Neural cell (in vitro differentiated cells): ENCODE results near the gene PLAAT4. TPM values are rescaled to one million over a fixed set of nuclear protein-coding genes. Genes with fewer than 3 reads are reported as not detected.

ENCODE experiments used
- H2AFZ ChIP-seq: fragments of 200-600, 300-800 bp; sonication (generic), shearing (Covaris generic); 2 replicates; pipeline ENCODE4 v1.6.0; 2014; ENCODE audit warnings: low read depth, mild to moderate bottlenecking, antibody characterized with exemption, low read length, moderate library complexity
- H3F3A ChIP-seq: fragments of 200-600 bp; shearing (Covaris generic); 2 replicates; pipeline ENCODE4 v1.6.1; 2016; ENCODE audit warnings: mild to moderate bottlenecking, moderate library complexity, mixed read lengths, antibody characterized with exemption, low read length; ENCODE audit not compliant: insufficient read depth, poor library complexity, severe bottlenecking
- H3K27ac ChIP-seq: fragments of 200-600, 300-800 bp; sonication (generic), shearing (Covaris generic); 2 replicates; pipeline ENCODE4 v1.5.1; 2014; ENCODE audit warnings: mild to moderate bottlenecking, low read length, moderate library complexity
- H3K27me3 ChIP-seq: fragments of 300-800, 200-600 bp; sonication (generic), shearing (Covaris generic); 2 replicates; pipeline ENCODE4 v1.6.0; 2014; ENCODE audit warnings: mild to moderate bottlenecking, low read depth, low read length, moderate library complexity; ENCODE audit not compliant: insufficient read depth
- H3K36me3 ChIP-seq: fragments of 300-800, 200-600 bp; sonication (generic), shearing (Covaris generic); 2 replicates; pipeline ENCODE4 v1.5.1; 2014; ENCODE audit warnings: mild to moderate bottlenecking, antibody characterized with exemption, low read length, moderate library complexity; ENCODE audit not compliant: insufficient read depth
- H3K4me2 ChIP-seq: fragments of 300-800, 200-600 bp; sonication (generic), shearing (Covaris generic); 2 replicates; pipeline ENCODE4 v1.6.0; 2014; ENCODE audit warnings: mild to moderate bottlenecking, low read length
- H3K4me3 ChIP-seq: fragments of 300-800, 200-600 bp; sonication (generic), shearing (Covaris generic); 2 replicates; pipeline ENCODE4 v1.5.1; 2014; ENCODE audit warnings: mild to moderate bottlenecking, low read length, moderate library complexity
- H3K79me2 ChIP-seq: fragments of 200-600 bp; shearing (Covaris generic); replicated peaks from 2 replicates; pipeline ENCODE4 v1.6.0; 2014; ENCODE audit warnings: mild to moderate bottlenecking, low read length, moderate library complexity; ENCODE audit not compliant: insufficient read depth
- H3K9ac ChIP-seq: fragments of 300-800, 200-600 bp; sonication (generic), shearing (Covaris generic); 2 replicates; pipeline ENCODE4 v1.6.1; 2016; ENCODE audit warnings: mild to moderate bottlenecking, low read length, mixed read lengths
- H3K9me2 ChIP-seq: fragments of 200-600 bp; shearing (Covaris generic); 2 replicates; pipeline ENCODE4 v1.6.1; 2016; ENCODE audit warnings: mild to moderate bottlenecking, low read length, mixed read lengths; ENCODE audit not compliant: insufficient read depth
- H3K9me3 ChIP-seq: fragments of 200-600, 300-800 bp; sonication (generic), shearing (Covaris generic); 2 replicates; pipeline ENCODE4 v1.6.1; 2016; ENCODE audit warnings: mild to moderate bottlenecking, mixed run types, low read length, moderate library complexity, mixed read lengths
- H4K20me1 ChIP-seq: fragments of 200-600 bp; shearing (Covaris generic); 2 replicates; pipeline ENCODE4 v1.6.1; 2016; ENCODE audit warnings: mild to moderate bottlenecking, mixed run types; ENCODE audit not compliant: insufficient read depth
- EP300 ChIP-seq: fragments of 450-650 bp; conservative IDR thresholded peaks from 2 replicates; pipeline ENCODE4 v1.6.1; 2014; ENCODE audit warnings: antibody characterized with exemption, mild to moderate bottlenecking, moderate library complexity; ENCODE audit not compliant: poor library complexity, severe bottlenecking
- EZH2 ChIP-seq: fragments of 200-600, 300-800 bp; shearing (Covaris generic), sonication (generic); IDR thresholded peaks from 2 replicates; pipeline ENCODE4 v1.6.1; 2014; ENCODE audit warnings: antibody characterized with exemption, low read length, borderline replicate concordance, mild to moderate bottlenecking; ENCODE audit not compliant: insufficient read depth, poor library complexity, severe bottlenecking
- MXI1 ChIP-seq: fragments of 450-650 bp; conservative IDR thresholded peaks from 2 replicates; pipeline ENCODE4 v1.6.1; 2014; ENCODE audit warnings: antibody characterized with exemption, mild to moderate bottlenecking; ENCODE audit not compliant: poor library complexity, severe bottlenecking
- POLR2AphosphoS5 ChIP-seq: IDR thresholded peaks from 2 replicates; pipeline ENCODE4 v1.6.1; 2012
- RAD21 ChIP-seq: fragments of 450-650 bp; conservative IDR thresholded peaks from 2 replicates; pipeline ENCODE4 v1.6.1; 2014; ENCODE audit warnings: antibody characterized with exemption, mild to moderate bottlenecking, moderate library complexity
- SMC3 ChIP-seq: fragments of 450-650 bp; conservative IDR thresholded peaks from 2 replicates; pipeline ENCODE4 v1.6.1; 2014; ENCODE audit warnings: antibody characterized with exemption, mild to moderate bottlenecking, moderate library complexity; ENCODE audit not compliant: poor library complexity
- TAF1 ChIP-seq: IDR thresholded peaks from 2 replicates; pipeline ENCODE4 v1.6.1; 2012; ENCODE audit warnings: low read depth
- polyA plus RNA-seq: library from polyadenylated mRNA; depleted of rRNA; stranded (reverse); fragments of >200 nt; gene quantifications from 2 replicates; pipeline ENCODE4 v1.2.3, GENCODE V29; 2014
- TF ChIP-seq, protein P1 (sequence below): fragments of 450-650 bp; IDR thresholded peaks from 2 replicates; pipeline ENCODE4 v1.5.1; 2014; ENCODE audit warnings: antibody characterized with exemption, mild to moderate bottlenecking, moderate library complexity; ENCODE audit not compliant: poor library complexity, severe bottlenecking
- TF ChIP-seq, protein P2 (sequence below): IDR thresholded peaks from 2 replicates; pipeline ENCODE4 v1.6.1; 2012; ENCODE audit warnings: borderline replicate concordance

Gene PLAAT4
- polyA plus RNA-seq, 1 donor from 2014 or later: not detected

DNA sequence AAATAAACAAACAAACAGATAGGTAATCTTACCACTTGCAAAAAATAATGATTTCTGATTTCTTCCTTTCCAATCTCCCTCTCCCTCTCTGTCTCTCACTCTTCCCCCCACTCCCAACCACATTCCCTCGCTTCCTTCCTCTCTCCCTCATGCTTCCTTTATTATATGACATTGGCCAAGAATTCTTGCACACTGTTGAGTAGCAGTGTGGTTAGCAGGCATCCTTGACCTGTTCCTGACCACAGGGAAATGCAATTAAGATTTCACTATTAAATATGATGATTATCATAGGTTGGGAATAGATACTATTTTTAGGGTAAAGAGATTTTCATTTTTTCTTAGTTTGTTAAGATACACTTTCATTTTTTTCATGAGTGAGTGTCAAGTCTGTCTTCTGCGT, 14.7 kb upstream of the PLAAT4 start:
- H4K20me1 ChIP-seq: no peaks in the 10 kb centered on the region
- H3K79me2 ChIP-seq: no peaks in the 10 kb centered on the region
- H3K27me3 ChIP-seq: no peaks in the 10 kb centered on the region
- no peak overlapping the region for H3K4me3 ChIP-seq
- no peaks in the 10 kb centered on the region for H3F3A ChIP-seq
- no peak overlapping the region for H3K4me2 ChIP-seq
- no peak overlapping the region for H3K9ac ChIP-seq
- no peak overlapping the region for H2AFZ ChIP-seq
- no peaks in the 10 kb centered on the region for H3K36me3 ChIP-seq
- no peaks in the 10 kb centered on the region for H3K9me2 ChIP-seq
- no peaks in the 10 kb centered on the region for H3K9me3 ChIP-seq
- TF ChIP-seq, protein P1, sequence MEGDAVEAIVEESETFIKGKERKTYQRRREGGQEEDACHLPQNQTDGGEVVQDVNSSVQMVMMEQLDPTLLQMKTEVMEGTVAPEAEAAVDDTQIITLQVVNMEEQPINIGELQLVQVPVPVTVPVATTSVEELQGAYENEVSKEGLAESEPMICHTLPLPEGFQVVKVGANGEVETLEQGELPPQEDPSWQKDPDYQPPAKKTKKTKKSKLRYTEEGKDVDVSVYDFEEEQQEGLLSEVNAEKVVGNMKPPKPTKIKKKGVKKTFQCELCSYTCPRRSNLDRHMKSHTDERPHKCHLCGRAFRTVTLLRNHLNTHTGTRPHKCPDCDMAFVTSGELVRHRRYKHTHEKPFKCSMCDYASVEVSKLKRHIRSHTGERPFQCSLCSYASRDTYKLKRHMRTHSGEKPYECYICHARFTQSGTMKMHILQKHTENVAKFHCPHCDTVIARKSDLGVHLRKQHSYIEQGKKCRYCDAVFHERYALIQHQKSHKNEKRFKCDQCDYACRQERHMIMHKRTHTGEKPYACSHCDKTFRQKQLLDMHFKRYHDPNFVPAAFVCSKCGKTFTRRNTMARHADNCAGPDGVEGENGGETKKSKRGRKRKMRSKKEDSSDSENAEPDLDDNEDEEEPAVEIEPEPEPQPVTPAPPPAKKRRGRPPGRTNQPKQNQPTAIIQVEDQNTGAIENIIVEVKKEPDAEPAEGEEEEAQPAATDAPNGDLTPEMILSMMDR: no peak
- no peak for TF ChIP-seq SMC3
- TF ChIP-seq TAF1: no peak
- no peak for TF ChIP-seq POLR2AphosphoS5
- TF ChIP-seq MXI1: no peak
- no peak for TF ChIP-seq EZH2
- TF ChIP-seq RAD21: no peak
- TF ChIP-seq, protein P2, sequence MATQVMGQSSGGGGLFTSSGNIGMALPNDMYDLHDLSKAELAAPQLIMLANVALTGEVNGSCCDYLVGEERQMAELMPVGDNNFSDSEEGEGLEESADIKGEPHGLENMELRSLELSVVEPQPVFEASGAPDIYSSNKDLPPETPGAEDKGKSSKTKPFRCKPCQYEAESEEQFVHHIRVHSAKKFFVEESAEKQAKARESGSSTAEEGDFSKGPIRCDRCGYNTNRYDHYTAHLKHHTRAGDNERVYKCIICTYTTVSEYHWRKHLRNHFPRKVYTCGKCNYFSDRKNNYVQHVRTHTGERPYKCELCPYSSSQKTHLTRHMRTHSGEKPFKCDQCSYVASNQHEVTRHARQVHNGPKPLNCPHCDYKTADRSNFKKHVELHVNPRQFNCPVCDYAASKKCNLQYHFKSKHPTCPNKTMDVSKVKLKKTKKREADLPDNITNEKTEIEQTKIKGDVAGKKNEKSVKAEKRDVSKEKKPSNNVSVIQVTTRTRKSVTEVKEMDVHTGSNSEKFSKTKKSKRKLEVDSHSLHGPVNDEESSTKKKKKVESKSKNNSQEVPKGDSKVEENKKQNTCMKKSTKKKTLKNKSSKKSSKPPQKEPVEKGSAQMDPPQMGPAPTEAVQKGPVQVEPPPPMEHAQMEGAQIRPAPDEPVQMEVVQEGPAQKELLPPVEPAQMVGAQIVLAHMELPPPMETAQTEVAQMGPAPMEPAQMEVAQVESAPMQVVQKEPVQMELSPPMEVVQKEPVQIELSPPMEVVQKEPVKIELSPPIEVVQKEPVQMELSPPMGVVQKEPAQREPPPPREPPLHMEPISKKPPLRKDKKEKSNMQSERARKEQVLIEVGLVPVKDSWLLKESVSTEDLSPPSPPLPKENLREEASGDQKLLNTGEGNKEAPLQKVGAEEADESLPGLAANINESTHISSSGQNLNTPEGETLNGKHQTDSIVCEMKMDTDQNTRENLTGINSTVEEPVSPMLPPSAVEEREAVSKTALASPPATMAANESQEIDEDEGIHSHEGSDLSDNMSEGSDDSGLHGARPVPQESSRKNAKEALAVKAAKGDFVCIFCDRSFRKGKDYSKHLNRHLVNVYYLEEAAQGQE: no peak
- no peak for TF ChIP-seq EP300
- no peak overlapping the region for H3K27ac ChIP-seq

DNA sequence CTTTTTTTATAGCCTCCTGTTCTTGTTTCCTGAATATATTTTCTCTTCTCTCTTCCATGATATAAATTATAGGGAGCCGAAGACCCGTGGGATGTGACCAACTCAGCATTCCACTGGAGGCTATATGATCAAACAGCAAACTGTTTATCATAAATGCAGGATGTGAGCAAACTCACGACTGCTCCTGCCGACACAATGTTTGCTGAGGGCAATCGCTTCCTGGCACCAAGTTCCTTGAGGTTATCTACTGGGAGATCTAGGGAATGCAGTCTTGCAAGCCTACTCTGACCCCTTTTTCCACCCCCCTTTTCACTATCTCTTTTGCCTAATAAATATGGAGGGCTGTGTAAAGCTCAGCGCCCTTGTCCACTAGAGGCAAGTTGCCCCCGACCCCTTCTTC, 13.5 kb upstream of the PLAAT4 start:
- H3K9me3 ChIP-seq: no peaks in the 10 kb centered on the region
- H3K27me3 ChIP-seq: no peaks in the 10 kb centered on the region
- H3K9ac ChIP-seq: no peak overlapping the region

DNA sequence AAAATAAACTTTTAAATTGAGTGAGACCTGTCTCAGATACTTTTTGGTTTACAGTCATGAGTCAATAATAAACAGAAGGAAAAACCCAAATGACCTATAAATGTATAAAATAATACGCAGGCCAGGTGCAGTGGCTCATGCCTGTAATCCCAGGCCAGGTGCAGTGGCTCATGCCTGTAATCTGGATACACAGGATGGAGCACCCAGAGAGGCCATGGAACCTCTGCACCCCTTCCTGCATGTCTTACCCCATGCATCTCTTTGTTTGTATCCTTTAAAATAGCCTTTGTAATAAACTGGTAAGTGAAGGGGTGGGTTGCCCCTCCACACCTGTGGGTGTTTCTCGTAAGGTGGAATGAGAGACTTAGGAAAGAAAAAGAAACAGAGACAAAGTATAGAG, 8.9 kb upstream of the PLAAT4 start:
- H3K27ac ChIP-seq: no peak overlapping the region

More for the DNA sequence above, 13.5 kb upstream of the PLAAT4 start:
- Histone ChIP-seq H3F3A (no peaks in the 10 kb centered on the region), H3K79me2 (no peaks in the 10 kb centered on the region), H3K27ac (no peak overlapping the region), H2AFZ (no peak overlapping the region), H3K4me2 (no peak overlapping the region), H3K4me3 (no peak overlapping the region), H3K36me3 (no peaks in the 10 kb centered on the region), H4K20me1 (no peaks in the 10 kb centered on the region), H3K9me2 (no peaks in the 10 kb centered on the region)
- no peak for TF ChIP-seq EZH2

More for the DNA sequence above, 8.9 kb upstream of the PLAAT4 start:
- Histone ChIP-seq H4K20me1 (no peaks in the 10 kb centered on the region), H3K27me3 (peaks cover 9% of the 10 kb centered on the region), H3K9ac (no peak overlapping the region), H2AFZ (no peak overlapping the region), H3K4me2 (no peak overlapping the region), H3K9me3 (no peaks in the 10 kb centered on the region), H3K4me3 (no peak overlapping the region), H3F3A (no peaks in the 10 kb centered on the region), H3K36me3 (no peaks in the 10 kb centered on the region), H3K9me2 (no peaks in the 10 kb centered on the region), H3K79me2 (no peaks in the 10 kb centered on the region)
- TF ChIP-seq MXI1 (no peak), TAF1 (no peak), RAD21 (no peak), EZH2 (no peak), POLR2AphosphoS5 (no peak), SMC3 (no peak), EP300 (no peak)
- TF ChIP-seq, protein P1: no peak
- TF ChIP-seq, protein P2: no peak
